Activated T-helper 17 cell treated with anti-CD3 and anti-CD28 coated beads, Interleukin-2, amount 50 U/mL, for 72 hours (primary cell): ENCODE data around the gene AKIRIN1. TPM values are rescaled to one million over a fixed set of nuclear protein-coding genes. Genes with fewer than 3 reads are reported as not detected.
"Not testable (repeated sequence)": the region's sequence is repeated elsewhere in the genome, so short reads cannot be mapped to it uniquely, and the experiment has no call there.

Experiments used
- ATAC-seq: fragments of 150-1000 bp; cut with Tn5 transposase; replicated peaks from 2 replicates; pipeline ENCODE4 v1.10.0; 2021; ENCODE audit warnings: mild to moderate bottlenecking, moderate library complexity
- H3K27ac Mint-ChIP-seq: one replicate; pipeline ENCODE4 v1.8.0; 2022; ENCODE audit warnings: mixed read lengths
- H3K27me3 Mint-ChIP-seq: one replicate; pipeline ENCODE4 v1.8.0; 2022; ENCODE audit warnings: mixed read lengths
- H3K36me3 Mint-ChIP-seq: one replicate; pipeline ENCODE4 v1.8.0; 2022; ENCODE audit warnings: low read depth, mild to moderate bottlenecking, mixed read lengths
- H3K4me1 Mint-ChIP-seq: one replicate; pipeline ENCODE4 v1.8.0; 2022; ENCODE audit warnings: mixed read lengths
- H3K4me3 Mint-ChIP-seq: one replicate; pipeline ENCODE4 v1.8.0; 2022; ENCODE audit warnings: mild to moderate bottlenecking, mixed read lengths
- H3K9me3 Mint-ChIP-seq: one replicate; pipeline ENCODE4 v1.8.0; 2022; ENCODE audit warnings: mixed read lengths
- total RNA-seq, 2 donors: library from RNA; stranded (reverse); gene quantifications; one replicate each; pipeline ENCODE4 v1.2.3, GENCODE V29; 2022

AKIRIN1 gene
- total RNA-seq, 2 donors from 2014 or later, result 52.2 to 54.1 TPM

DNA sequence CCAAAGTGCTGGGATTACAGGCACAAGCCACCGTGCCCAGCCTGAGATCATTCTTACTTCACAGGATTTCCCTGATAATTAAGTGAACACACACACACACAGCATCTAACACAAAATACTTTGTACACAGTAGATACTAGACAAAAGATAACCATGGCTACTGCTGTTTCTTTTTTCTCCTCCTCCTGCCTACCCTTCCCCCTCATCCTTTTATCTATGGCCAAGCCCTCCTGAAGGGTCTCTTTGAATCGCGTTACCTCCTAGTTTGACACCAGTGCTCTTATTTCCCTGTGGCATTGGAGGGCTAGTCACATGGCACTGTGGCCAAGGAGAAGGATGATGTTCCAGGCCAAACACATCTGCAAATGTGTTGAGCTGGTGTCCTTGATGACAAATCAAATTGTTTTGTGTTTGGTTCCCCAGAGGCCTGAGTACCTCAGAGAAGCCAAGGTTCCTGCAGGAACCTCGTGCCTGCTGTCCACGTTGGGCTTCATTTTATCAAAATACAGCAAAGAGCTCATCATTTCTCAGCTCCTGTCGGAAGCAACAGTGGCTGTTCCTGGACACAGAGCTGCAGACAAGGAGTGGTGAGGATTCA is 55.6 kb downstream of the AKIRIN1 start:
- no peaks in the 10 kb centered on the region for H3K4me1 Mint-ChIP-seq
- no peak overlapping the region for H3K27ac Mint-ChIP-seq
- H3K27me3 Mint-ChIP-seq, result no peaks in the 10 kb centered on the region
- H3K36me3 Mint-ChIP-seq, result peaks cover 16% of the 10 kb centered on the region
- H3K4me3 Mint-ChIP-seq, result no peak overlapping the region
- H3K9me3 Mint-ChIP-seq, result no peaks in the 10 kb centered on the region
- ATAC-seq, result no peak

GRCh38 chr1:39047374-39048229 is 56.5 kb downstream of the AKIRIN1 start:
- Mint-ChIP-seq H3K9me3 (no peaks in the 10 kb centered on the region), H3K27me3 (no peaks in the 10 kb centered on the region), H3K4me1 (no peaks in the 10 kb centered on the region), H3K4me3 (no peak overlapping the region), H3K27ac (no peak overlapping the region), H3K36me3 (peaks cover 9% of the 10 kb centered on the region)
- peak; percentile 23 for ATAC-seq

GRCh38 chr1:39048745-39049370 is 57.8 kb downstream of the AKIRIN1 start:
- Mint-ChIP-seq H3K27ac (no peak overlapping the region), H3K9me3 (no peaks in the 10 kb centered on the region), H3K27me3 (no peaks in the 10 kb centered on the region), H3K4me1 (no peaks in the 10 kb centered on the region), H3K4me3 (no peak overlapping the region), H3K36me3 (no peaks in the 10 kb centered on the region)
- no peak for ATAC-seq

DNA sequence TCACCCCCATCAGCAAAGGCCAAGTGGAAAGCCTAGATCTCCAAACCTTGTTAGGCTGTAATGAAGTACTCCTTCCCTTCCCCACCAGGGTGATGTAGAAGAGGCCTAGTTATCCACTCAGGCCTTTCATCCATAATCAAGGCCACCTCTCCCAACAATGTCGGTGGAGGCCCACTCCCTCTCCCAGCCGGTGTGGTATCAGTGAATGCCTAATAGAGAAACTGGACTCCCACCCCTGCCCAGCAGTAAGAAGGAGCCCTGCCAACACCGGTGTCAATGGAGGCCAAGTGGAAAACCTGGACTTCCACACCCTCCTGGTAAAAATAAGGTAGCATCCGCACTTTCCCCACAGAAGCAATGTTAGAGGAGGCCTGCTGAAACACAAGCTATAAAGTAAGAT is 58.9 kb downstream of the AKIRIN1 start:
- Mint-ChIP-seq H3K27me3 (no peaks in the 10 kb centered on the region), H3K4me3 (no peak overlapping the region), H3K36me3 (no peaks in the 10 kb centered on the region), H3K4me1 (no peaks in the 10 kb centered on the region), H3K27ac (no peak overlapping the region), H3K9me3 (no peaks in the 10 kb centered on the region)
- ATAC-seq, result no peak

DNA sequence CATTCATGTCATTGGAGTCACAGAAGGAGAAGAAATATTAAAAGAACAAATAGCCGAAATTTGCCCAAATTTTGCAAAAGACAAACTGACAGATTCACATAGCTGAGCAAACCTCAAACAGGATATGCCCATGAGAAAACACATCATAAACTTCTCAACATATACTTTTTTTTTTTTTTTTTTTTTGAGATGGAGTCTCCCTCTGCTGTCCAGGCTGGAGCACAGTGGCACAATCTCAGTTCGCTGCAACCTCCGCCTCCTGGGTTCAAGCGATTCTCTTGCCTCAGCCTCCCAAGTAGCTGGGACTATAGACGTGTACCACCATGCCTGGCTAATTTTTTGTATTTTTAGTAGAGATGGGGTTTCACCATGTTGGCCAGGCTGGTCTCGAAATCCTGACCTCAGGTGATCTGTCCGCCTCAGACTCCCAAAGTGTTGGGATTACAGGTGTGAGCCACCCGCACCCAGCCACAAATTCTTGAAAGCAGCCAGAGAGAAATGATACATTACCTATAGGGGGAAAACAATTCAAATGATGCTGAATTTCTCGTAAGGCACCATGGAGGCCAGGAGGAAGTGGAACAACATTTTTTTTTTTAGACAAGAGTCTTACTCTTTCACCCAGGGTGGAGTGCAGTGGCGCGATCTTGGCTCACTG is 60.2 kb downstream of the AKIRIN1 start:
- not testable (repeated sequence) for H3K4me3 Mint-ChIP-seq, H3K4me1 Mint-ChIP-seq, H3K9me3 Mint-ChIP-seq, H3K27me3 Mint-ChIP-seq, H3K36me3 Mint-ChIP-seq, ATAC-seq, H3K27ac Mint-ChIP-seq

DNA sequence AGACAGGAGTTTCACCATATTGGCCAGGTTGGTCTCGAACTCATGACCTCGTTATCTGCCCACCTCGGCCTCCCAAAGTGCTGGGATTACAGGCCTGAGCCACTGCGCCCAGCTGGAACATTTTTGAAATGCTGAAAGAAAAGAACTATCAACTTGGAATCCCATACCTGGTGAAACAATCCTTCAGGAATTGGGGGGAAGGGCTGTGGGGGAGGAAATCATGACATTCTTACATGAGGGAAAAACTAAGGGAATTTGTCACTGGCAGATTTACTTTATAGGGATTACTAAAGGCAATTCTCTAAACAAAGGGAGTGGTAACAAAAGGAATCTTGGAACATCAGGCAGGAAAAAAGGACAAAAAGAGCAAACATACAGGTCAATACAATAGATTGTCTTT is 60.9 kb downstream of the AKIRIN1 start:
- no peak for ATAC-seq
- no peaks in the 10 kb centered on the region for H3K27me3 Mint-ChIP-seq
- H3K9me3 Mint-ChIP-seq, result no peaks in the 10 kb centered on the region
- no peak overlapping the region for H3K27ac Mint-ChIP-seq
- no peak overlapping the region for H3K4me3 Mint-ChIP-seq
- H3K4me1 Mint-ChIP-seq, result no peaks in the 10 kb centered on the region
- no peaks in the 10 kb centered on the region for H3K36me3 Mint-ChIP-seq

- H3K4me1 Mint-ChIP-seq, H3K9me3 Mint-ChIP-seq, ATAC-seq, H3K27ac Mint-ChIP-seq, H3K4me3 Mint-ChIP-seq, H3K27me3 Mint-ChIP-seq, H3K36me3 Mint-ChIP-seq: not testable (repeated sequence)
Measured at GRCh38 chr1:39055213-39055710, 64.2 kb downstream of the AKIRIN1 start.

Other genes starting within 250 kb of the AKIRIN1 start
- gene RRAGC, start 131.5 kb upstream of the AKIRIN1 start, total RNA-seq, result 10 to 100 TPM; 16.6 to 28.5 TPM
- gene MYCBP, start 117.9 kb upstream of the AKIRIN1 start, total RNA-seq, result 10 to 100 TPM; 15.5 to 40.5 TPM
- not detected for gene GJA9, start 109.7 kb upstream of the AKIRIN1 start, total RNA-seq
- gene RHBDL2, start 49.4 kb upstream of the AKIRIN1 start, total RNA-seq, result not detected
- gene NDUFS5, start 35.1 kb downstream of the AKIRIN1 start, total RNA-seq, result 100 to 1,000 TPM; 114 to 199 TPM
- 100 to 1,000 TPM; 434 to 605 TPM for gene MACF1, start 213.4 kb downstream of the AKIRIN1 start, total RNA-seq